ENCODE data around the gene AOC3.
"Not testable (repeated sequence)": the region's sequence is repeated elsewhere in the genome, so short reads cannot be mapped to it uniquely, and the experiment has no call there.

AOC3 gene

GRCh38 chr17:42866631-42867575 lies 15.9 kb downstream of the AOC3 start:
- in situ Hi-C loops (cut with HindIII; ENCODE audit: low sequenced_read_pairs), result no loop called here

GRCh38 chr17:42867694-42868261 lies 16.8 kb downstream of the AOC3 start:
- in situ Hi-C loops (cut with HindIII; ENCODE audit: low sequenced_read_pairs), result not testable (repeated sequence)

DNA sequence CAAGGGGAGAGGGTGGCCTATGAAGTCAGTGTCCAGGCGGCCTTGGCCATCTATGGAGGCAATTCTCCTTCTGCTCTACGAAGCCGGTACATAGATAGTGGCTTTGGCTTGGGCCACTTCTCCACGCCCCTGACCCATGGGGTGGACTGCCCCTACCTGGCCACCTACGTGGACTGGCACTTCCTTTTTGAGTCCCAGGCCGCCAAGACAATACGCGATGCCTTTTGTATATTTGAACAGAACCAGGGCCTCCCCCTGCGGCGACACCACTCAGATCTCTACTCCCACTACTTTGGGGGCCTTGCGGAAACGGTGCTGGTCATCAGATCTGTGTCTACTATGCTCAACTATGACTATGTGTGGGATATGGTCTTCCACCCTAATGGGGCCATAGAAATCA lies 17.3 kb downstream of the AOC3 start:
- in situ Hi-C loops (cut with HindIII; ENCODE audit: low sequenced_read_pairs), result no loop called here

DNA sequence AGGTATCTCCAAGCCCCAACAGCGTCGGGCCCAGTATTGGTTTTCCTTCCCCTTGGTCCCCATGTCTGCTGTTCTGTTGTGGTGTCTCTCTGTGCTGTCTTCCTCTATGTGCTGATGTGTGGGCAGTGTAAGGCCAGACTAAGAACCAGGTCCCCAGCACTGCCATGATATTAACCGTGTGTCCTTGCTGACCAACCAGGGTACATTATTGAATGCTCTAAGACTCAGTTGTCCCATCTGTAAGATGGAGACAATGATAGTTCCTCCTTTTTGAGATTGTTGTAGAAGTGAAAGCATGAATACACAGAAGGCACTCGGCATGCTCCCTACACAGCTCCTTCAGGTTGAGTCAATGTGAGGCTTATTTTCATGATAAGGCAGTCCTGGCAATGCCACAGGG lies 20.6 kb downstream of the AOC3 start:
- in situ Hi-C loops (cut with HindIII; ENCODE audit: low sequenced_read_pairs), result no loop called here

DNA sequence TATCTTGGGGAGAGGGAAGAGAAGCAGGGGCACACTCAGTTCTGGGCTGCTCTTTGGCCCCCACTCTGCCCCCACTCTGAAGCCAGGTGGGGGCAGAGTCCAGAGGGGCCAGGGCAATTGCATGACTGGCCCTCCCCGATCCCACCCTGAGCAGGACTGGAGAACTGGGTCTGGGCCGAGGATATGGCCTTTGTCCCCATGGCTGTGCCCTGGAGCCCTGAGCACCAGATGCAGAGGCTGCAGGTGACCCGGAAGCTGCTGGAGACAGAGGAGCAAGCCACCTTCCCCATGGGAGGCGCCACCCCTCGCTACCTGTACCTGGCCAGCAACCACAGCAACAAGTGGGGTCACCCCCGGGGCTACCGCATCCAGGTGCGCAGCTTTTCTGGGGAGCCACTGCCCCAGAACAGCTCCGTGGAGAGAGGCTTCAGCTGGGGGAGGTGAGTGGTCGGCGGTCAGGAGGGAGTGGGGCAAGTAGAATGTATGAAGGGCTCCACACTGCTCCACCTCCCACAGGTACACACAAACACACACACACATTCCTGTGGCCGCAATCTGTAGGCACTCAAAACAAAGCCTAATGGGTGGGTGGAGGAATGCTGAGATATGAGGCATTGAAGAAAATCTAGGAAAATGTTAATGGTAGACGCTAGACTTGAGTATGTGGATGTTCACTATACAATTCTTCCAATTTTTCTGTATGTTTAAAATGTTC lies 21.4 kb downstream of the AOC3 start:
- in situ Hi-C loops (cut with HindIII; ENCODE audit: low sequenced_read_pairs), result no loop called here

DNA sequence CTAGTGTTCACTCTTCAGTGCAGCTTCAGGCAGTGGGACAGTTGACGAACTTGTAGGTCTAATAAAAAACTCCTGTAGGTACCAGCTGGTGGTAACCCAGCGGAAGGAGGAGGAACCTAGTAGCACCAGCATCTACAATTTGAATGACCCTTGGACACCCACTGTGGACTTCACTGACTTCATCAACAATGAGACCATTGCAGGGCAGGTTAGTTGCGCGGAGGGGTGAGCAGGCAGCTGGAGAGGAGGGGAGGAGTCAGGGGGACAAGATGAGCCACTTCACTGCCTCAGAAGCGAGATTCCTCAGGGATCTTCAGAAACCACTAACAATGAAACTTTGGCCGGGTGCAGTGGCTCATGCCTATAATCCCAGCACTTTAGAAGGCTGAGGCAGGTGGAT lies 22.3 kb downstream of the AOC3 start:
- in situ Hi-C loops (cut with HindIII; ENCODE audit: low sequenced_read_pairs), result no loop called here

DNA sequence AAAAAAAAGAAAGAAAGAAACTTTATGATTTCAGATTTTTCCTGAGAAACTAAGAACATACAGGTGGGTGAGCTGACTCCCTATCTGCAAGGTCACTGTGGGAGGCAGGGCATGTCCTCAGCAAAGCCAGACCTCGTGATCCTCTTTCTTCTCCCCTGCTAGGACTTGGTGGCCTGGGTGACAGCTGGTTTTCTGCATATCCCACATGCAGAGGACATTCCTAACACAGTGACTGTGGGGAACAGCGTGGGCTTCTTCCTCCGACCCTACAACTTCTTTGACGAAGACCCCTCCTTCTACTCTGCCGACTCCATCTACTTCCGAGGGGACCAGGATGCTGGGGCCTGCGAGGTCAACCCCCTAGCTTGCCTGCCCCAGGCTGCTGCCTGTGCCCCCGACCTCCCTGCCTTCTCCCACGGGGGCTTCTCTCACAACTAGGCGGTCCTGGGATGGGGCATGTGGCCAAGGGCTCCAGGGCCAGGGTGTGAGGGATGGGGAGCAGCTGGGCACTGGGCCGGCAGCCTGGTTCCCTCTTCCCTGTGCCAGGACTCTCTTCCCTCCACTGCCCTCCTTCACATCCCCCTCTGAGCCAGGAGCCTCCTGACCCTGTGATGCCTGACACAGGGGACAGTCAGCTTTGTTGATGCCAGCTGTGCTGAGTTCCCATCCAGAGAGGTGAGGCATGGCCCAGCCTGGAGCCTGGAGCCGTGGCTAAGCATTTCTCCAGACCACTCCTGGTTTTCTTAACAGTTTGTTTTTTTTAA lies 23.1 kb downstream of the AOC3 start:
- in situ Hi-C loops (cut with HindIII; ENCODE audit: low sequenced_read_pairs), result not testable (repeated sequence)

- in situ Hi-C loops (cut with HindIII; ENCODE audit: low sequenced_read_pairs), result no loop called here
These were observed 26.0 kb downstream of the AOC3 start for GRCh38 chr17:42877037-42877436.

DNA sequence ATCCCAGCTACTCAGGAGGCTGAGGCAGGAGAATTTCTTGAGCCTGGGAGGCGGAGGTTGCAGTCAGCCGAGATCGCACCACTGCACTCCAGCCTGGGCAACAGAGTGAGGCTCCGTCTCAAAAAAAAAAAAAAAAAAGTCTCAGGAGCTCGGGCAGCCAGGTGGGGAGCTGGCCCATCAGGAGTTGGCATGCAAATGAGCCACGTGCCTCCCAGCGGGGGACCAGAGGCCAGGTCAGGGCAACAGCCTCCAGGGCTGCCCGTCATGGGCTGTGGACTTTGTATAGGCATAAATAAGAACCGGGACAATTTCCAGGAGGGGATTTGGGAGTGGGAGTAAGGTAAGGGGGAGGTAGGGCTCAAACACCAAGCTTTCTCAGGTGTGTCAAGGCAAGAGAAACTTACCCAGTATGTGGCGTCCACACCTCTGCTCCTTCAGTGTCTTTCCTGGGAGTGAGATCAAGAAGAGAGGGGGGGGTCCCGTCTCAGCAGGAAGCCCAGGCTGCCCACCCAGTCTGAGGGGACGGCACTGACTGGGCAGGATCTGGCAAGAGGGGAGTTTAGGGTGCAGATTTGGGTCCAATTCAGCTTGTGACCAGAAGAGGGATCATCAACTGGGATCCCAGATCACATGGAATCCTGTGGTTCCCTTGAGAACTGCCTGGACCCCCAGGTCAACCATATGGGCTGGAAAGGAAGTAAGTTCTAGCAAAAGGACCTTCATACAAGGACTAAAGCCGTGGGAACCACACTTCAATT lies 27.3 kb downstream of the AOC3 start:
- in situ Hi-C loops (cut with HindIII; ENCODE audit: low sequenced_read_pairs), result no loop called here

GRCh38 chr17:42878924-42879595 lies 28.1 kb downstream of the AOC3 start:
- in situ Hi-C loops (cut with HindIII; ENCODE audit: low sequenced_read_pairs), result no loop called here

DNA sequence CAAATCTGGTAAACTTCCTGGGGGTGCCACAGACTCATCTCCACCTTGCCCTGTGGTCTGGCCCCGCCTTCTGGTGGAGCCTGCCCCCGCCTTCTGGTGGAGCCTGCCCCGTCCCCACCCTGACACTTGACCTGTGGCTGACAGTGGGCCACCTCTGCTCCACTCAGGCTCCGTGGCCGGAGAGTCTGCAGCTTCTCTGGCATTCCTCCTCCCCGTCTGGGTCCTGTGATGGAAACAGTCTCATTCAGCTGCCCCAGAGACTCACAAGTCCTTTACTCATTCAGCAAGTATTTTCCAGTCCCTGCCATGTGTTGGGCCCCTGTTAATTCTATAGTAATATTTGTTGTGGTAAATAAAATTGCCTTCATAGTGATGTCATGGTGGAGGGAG lies 28.6 kb downstream of the AOC3 start:
- in situ Hi-C loops (cut with HindIII; ENCODE audit: low sequenced_read_pairs), result no loop called here

DNA sequence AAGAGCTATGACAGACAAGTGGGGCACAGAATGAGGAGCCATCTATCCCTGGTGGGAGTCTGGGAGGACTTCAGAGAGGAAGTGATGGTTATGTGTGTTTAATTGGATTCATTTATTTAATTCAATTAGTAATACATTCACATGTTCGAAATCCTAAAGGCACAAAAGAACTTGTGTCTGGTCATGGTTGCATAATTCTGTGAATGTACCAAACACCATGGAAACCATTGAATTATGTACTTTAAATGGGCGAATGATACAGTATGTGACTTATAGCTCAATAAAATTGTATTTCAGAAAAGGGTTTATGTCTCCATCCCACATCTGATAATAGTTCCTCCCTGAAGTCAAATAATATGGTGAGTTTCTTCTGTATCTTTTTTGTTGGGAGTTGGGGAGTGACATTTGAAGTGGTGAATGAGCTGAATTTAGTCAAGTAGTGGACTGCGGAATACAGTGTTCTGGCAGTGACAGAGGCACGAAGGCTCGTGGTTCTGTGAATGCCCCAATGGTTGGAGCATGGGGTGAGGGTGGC lies 29.8 kb downstream of the AOC3 start:
- in situ Hi-C loops (cut with HindIII; ENCODE audit: low sequenced_read_pairs), result loop anchor here (10.0 kb wide), 2 partner anchors 66 to 196 kb away; partner anchors contain the start of genes CCR10 and CNTNAP1

- in situ Hi-C loops (cut with HindIII; ENCODE audit: low sequenced_read_pairs), result loop anchor here (10.0 kb wide), 2 partner anchors 67 to 197 kb away; partner anchors contain the start of genes CCR10 and CNTNAP1
These were observed 30.7 kb downstream of the AOC3 start for GRCh38 chr17:42881706-42882105.

DNA sequence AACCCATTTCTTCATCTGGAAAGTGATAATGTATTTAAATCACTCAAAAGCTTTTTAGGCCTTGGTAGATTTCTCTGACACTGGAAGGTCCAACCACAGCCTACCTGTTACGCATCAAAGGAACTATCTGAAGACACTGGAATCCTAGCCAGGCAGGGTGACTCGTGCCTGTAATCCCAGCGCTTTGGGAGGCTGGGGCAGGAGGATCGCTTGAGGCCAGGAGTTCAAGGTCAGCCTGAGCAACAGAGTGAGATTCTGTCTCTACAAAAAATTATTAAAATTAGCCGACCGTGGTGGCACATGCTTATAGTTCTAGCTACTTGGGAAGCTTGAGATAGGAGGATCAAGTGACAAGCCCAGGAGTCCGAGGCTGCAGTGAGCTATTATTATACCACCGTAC lies 31.2 kb downstream of the AOC3 start:
- in situ Hi-C loops (cut with HindIII; ENCODE audit: low sequenced_read_pairs), result loop anchor here (10.0 kb wide), 2 partner anchors 67 to 197 kb away; partner anchors contain the start of genes CCR10 and CNTNAP1

DNA sequence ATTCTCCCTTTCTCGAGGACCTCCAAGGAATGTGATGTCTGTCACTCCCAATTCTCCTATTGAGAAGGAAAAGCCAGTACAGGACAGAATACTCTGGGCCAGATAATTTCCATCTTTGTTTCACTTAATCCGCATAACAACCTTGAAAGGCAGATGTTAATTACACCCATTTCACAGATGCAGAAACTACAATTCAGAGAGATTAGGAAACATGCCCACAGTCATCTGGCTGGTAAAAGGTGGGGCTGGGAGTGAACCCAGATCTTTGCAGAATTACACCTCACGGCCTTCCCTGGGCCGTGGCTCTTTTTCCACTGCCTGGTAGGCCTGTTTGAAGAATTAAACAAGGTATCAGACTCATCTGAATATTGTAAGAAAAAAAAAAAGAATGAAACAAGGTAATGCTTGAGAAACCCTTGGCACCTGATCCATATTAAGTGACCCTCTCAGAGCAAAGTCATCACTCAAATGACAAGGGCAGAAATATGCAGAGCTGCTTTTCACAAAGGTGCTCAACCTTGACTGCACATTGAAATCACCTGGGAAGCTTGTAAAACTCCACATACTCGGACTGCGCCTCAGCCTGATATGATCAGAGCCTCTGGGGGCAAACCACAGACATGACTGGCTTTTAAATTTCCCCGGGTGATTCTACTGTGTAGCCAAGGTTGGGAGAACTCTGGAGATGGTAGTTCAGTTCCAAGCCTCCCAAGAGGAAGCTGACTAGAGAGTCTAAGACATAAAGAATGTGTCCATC lies 33.0 kb downstream of the AOC3 start:
- in situ Hi-C loops (cut with HindIII; ENCODE audit: low sequenced_read_pairs), result loop anchor here (10.0 kb wide), 2 partner anchors 69 to 199 kb away; partner anchors contain the start of genes CCR10 and CNTNAP1

- in situ Hi-C loops (cut with HindIII; ENCODE audit: low sequenced_read_pairs), result loop anchor here (10.0 kb wide), 2 partner anchors 71 to 201 kb away; partner anchors contain the start of genes CCR10 and CNTNAP1
These were observed 34.8 kb downstream of the AOC3 start for GRCh38 chr17:42885806-42886205.

DNA sequence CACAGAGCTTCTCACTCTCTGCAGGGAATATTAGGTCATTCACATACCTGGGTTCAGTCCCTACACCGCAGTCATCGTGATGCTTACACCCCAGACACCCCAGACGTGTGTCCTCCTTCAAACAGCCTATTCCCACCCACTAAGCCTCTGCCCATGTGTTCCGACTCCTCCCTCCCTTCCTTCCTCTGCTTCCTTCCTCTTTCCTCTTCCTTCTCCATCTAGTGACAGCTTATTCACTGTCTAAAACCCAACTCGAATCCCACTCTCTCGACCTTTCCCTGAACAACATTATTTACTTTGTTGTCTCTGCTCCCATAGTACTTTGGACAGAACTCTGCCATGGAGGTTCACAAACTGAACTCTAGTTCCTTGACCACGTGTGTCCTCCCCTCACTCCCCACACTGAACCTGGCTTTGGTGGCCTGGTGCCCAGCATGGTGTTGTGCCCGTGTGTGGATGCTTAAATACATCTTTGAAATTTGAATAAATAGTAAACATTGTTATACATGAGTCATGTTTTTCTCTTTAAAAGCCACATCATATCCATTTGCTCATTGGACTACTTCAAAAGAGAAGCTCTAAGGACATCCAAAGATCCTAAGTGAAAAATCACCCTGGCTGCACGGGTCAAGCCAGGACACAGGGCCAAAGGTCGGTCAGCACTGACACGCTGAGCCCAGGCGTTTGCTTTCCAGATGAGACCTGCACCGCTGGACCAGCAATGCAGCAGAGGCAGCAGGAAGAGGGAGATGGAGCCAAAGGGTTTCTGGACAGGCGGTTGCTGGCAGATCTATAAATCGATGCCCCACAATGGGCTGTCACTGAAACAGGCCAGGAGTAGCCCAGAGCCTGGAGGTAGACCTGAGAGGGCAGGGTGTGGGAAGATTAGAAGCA lies 35.5 kb downstream of the AOC3 start:
- in situ Hi-C loops (cut with HindIII; ENCODE audit: low sequenced_read_pairs), result loop anchor here (10.0 kb wide), 2 partner anchors 72 to 202 kb away; partner anchors contain the start of genes CCR10 and CNTNAP1
